Loucy (cell line): Measurements from ENCODE around the gene NRG2.

Experiments
- CTCF ChIP-seq: fragments of 200-600 bp; sonication (generic); conservative IDR thresholded peaks from 2 replicates; pipeline ENCODE4 v1.5.1; 2014; ENCODE audit warnings: mild to moderate bottlenecking, antibody characterized with exemption, low read length
- EZH2phosphoT487 ChIP-seq: fragments of 200-600 bp; IDR thresholded peaks from 2 replicates; pipeline ENCODE4 v1.6.1; 2018; ENCODE audit warnings: antibody characterized with exemption, mild to moderate bottlenecking, moderate library complexity, borderline replicate concordance

- TF ChIP-seq CTCF (no peak), EZH2phosphoT487 (no peak)
Measured at GRCh38 chr5:139798883-139799282, 244.2 kb downstream of the NRG2 start.
